ENCODE results near the gene SREBF2.
"Not testable (repeated sequence)": the region's sequence is repeated elsewhere in the genome, so short reads cannot be mapped to it uniquely, and the experiment has no call there.

The SREBF2 gene

GRCh38 chr22:41842996-41843970 lies 10.4 kb downstream of the SREBF2 start:
- no peak for DNase-seq

- DNase-seq, result no peak
These were observed 11.1 kb downstream of the SREBF2 start for GRCh38 chr22:41844036-41844435.

- DNase-seq, result no peak
These were observed 11.6 kb downstream of the SREBF2 start for GRCh38 chr22:41844513-41844912.

- DNase-seq, result peak; percentile 95
These were observed 12.7 kb downstream of the SREBF2 start for GRCh38 chr22:41845380-41846267.

GRCh38 chr22:41846268-41846987 lies 13.5 kb downstream of the SREBF2 start:
- DNase-seq, result no peak

GRCh38 chr22:41847300-41847699 lies 14.4 kb downstream of the SREBF2 start:
- peak; percentile 0 for DNase-seq

- peak; percentile 85 for DNase-seq
These were observed 15.6 kb downstream of the SREBF2 start for GRCh38 chr22:41848468-41848867.

GRCh38 chr22:41856469-41856868 lies 23.6 kb downstream of the SREBF2 start:
- no peak for DNase-seq

GRCh38 chr22:41857155-41857859 lies 24.4 kb downstream of the SREBF2 start:
- peak; percentile 80 for DNase-seq

- DNase-seq, result no peak
These were observed 24.9 kb downstream of the SREBF2 start for GRCh38 chr22:41857860-41858199.

- no peak for DNase-seq
These were observed 29.2 kb downstream of the SREBF2 start for GRCh38 chr22:41862160-41862529.

- no peak for DNase-seq
These were observed 29.8 kb downstream of the SREBF2 start for GRCh38 chr22:41862530-41863266.

GRCh38 chr22:41863472-41863871 lies 30.6 kb downstream of the SREBF2 start:
- DNase-seq, result no peak

- DNase-seq, result no peak
These were observed 35.7 kb downstream of the SREBF2 start for GRCh38 chr22:41868556-41868955.

- not testable (repeated sequence) for DNase-seq
These were observed 37.2 kb downstream of the SREBF2 start for GRCh38 chr22:41870081-41870480.

- DNase-seq, result peak; percentile 19
These were observed 37.9 kb downstream of the SREBF2 start for GRCh38 chr22:41870786-41871185.

GRCh38 chr22:41873391-41873790 lies 40.5 kb downstream of the SREBF2 start:
- no peak for DNase-seq

GRCh38 chr22:41874090-41874489 lies 41.2 kb downstream of the SREBF2 start:
- DNase-seq, result no peak

GRCh38 chr22:41875531-41876270 lies 42.8 kb downstream of the SREBF2 start:
- DNase-seq, result no peak

- no peak for DNase-seq
These were observed 43.4 kb downstream of the SREBF2 start for GRCh38 chr22:41876275-41876674.

GRCh38 chr22:41876675-41877074 lies 43.8 kb downstream of the SREBF2 start:
- no peak for DNase-seq

Data from hematopoietic multipotent progenitor cell treated with erythropoietin and hydrocortisone succinate and interleukin-3 and kit ligand, for 8 days (in vitro differentiated cells).